H1 (cell line): ENCODE data around the gene BRI3BP. TPM values are rescaled to one million over a fixed set of nuclear protein-coding genes. Genes with fewer than 3 reads are reported as not detected.

Source experiments
- CTCF ChIA-PET: fragments of 300-600 bp; sonication (Branson Sonifier 250); formaldehyde crosslinking; loops from one replicate; lab custom pipeline; 2021; ENCODE audit not compliant: partially characterized antibody; lab: Charles Lee
- POLR2A ChIA-PET: fragments of 300-600 bp; sonication (Branson Sonifier 250); formaldehyde crosslinking; loops from one replicate; lab custom pipeline; 2021; ENCODE audit warnings: inconsistent platforms; ENCODE audit not compliant: partially characterized antibody; lab: Charles Lee
- DNase-seq, 2 experiments: peaks; one replicate each; pipeline versions ENCODE4 v3.0.0 to v3.0.0-alpha.2; 2010 to 2022; ENCODE audit warnings: low spot score in 2 of 2, low read depth in 1 of 2, mixed read lengths in 1 of 2
- FAIRE-seq: peaks from 2 replicates; lab custom pipeline; 2011; peaks lifted over from hg19 to GRCh38; lab: Jason Lieb, UNC
- H2AFZ ChIP-seq: 2 replicates; pipeline ENCODE4 v1.8.1; 2012; ENCODE audit warnings: low read length, inconsistent platforms
- H2AK5ac ChIP-seq: 2 replicates; pipeline ENCODE4 v1.6.1; 2013; ENCODE audit warnings: low read depth, low read length
- H2BK120ac ChIP-seq: replicated peaks from 2 replicates; pipeline ENCODE3; 2013; ENCODE audit warnings: low read depth, low read length, inconsistent platforms
- H2BK12ac ChIP-seq: 2 replicates; pipeline ENCODE4 v1.6.1; 2013; ENCODE audit warnings: low read depth, low read length
- H2BK15ac ChIP-seq: 2 replicates; pipeline ENCODE4 v1.6.1; 2013; ENCODE audit warnings: low read length
- H2BK20ac ChIP-seq: 2 replicates; pipeline ENCODE4 v1.6.1; 2013; ENCODE audit warnings: low read length
- H2BK5ac ChIP-seq: 2 replicates; pipeline ENCODE4 v1.6.1; 2013; ENCODE audit warnings: low read depth, low read length
- H3K14ac ChIP-seq: 2 replicates; pipeline ENCODE4 v1.6.1; 2013; ENCODE audit warnings: inconsistent platforms; ENCODE audit not compliant: insufficient read length
- H3K18ac ChIP-seq: 2 replicates; pipeline ENCODE4 v1.6.1; 2013; ENCODE audit warnings: low read length; ENCODE audit errors: extremely low read depth
- H3K23ac ChIP-seq: 2 replicates; pipeline ENCODE4 v1.6.1; 2013; ENCODE audit warnings: inconsistent platforms; ENCODE audit not compliant: insufficient read length
- H3K23me2 ChIP-seq: 2 replicates; pipeline ENCODE4 v1.6.1; 2013; ENCODE audit warnings: low read depth, low read length
- H3K27ac ChIP-seq: 2 replicates; pipeline ENCODE4 v1.6.1; 2011; ENCODE audit warnings: low read depth, low read length, inconsistent platforms
- H3K27me3 ChIP-seq, 4 experiments: replicated peaks in 1 of 4; 1 replicate in 1 of 4; 2 replicates in 3 of 4; pipeline versions ENCODE4 v1.6.1 to v1.8.1; 2011 to 2013; ENCODE audit warnings: low read length in 3 of 4, mild to moderate bottlenecking in 3 of 4, inconsistent platforms in 2 of 4, mixed read lengths in 2 of 4, moderate library complexity in 1 of 4; ENCODE audit not compliant: control insufficient read depth in 3 of 4, insufficient read depth in 3 of 4; ENCODE audit errors: extremely low read depth in 1 of 4
- H3K36me3 ChIP-seq, 4 experiments: 2 replicates each; pipeline versions ENCODE4 v1.6.1 to v1.8.1; 2011 to 2013; ENCODE audit warnings: mild to moderate bottlenecking in 4 of 4, low read length in 3 of 4, moderate library complexity in 2 of 4, control low read depth in 1 of 4, inconsistent platforms in 1 of 4; ENCODE audit not compliant: insufficient read depth in 4 of 4, control insufficient read depth in 2 of 4
- H3K4ac ChIP-seq: replicated peaks from 2 replicates; pipeline ENCODE3; 2013; ENCODE audit warnings: low read length, low read depth, mixed read lengths, inconsistent platforms; ENCODE audit not compliant: insufficient read length
- H3K4me1 ChIP-seq, 4 experiments: replicated peaks in 1 of 4; 1 replicate in 1 of 4; 2 replicates in 3 of 4; pipeline versions ENCODE4 v1.6.1 to v1.8.1; 2011 to 2013; ENCODE audit warnings: low read length in 3 of 4, inconsistent platforms in 2 of 4, mixed read lengths in 1 of 4; ENCODE audit not compliant: insufficient read depth in 4 of 4, control insufficient read depth in 3 of 4
- H3K4me2 ChIP-seq, 2 experiments: 2 replicates each; pipeline versions ENCODE4 v1.6.1 to v1.8.1; 2011 to 2013; ENCODE audit warnings: low read depth in 2 of 2, low read length in 2 of 2, control low read depth in 1 of 2, inconsistent platforms in 1 of 2, mild to moderate bottlenecking in 1 of 2; ENCODE audit not compliant: insufficient read depth in 1 of 2
- H3K4me3 ChIP-seq, 4 experiments: fragments of 200-600, 300-600 bp in 1 of 4; sonication (generic), shearing (Covaris generic), sonication (Bioruptor Twin) in 1 of 4; 2 replicates each; pipeline versions ENCODE4 v1.5.1 to v1.8.1; 2011 to 2016; ENCODE audit warnings: low read length in 4 of 4, low read depth in 3 of 4, control low read depth in 2 of 4, inconsistent platforms in 2 of 4, mild to moderate bottlenecking in 2 of 4, mixed read lengths in 1 of 4, moderate library complexity in 1 of 4; ENCODE audit not compliant: insufficient read depth in 2 of 4; ENCODE audit errors: extremely low read depth in 1 of 4
- H3K56ac ChIP-seq: replicated peaks from 2 replicates; pipeline ENCODE3; 2013; ENCODE audit warnings: low read depth, mild to moderate bottlenecking, mixed read lengths, low read length, inconsistent platforms; ENCODE audit not compliant: insufficient read length
- H3K79me1 ChIP-seq: 2 replicates; pipeline ENCODE4 v1.6.1; 2013; ENCODE audit warnings: low read depth, low read length, control low read depth
- H3K79me2 ChIP-seq, 2 experiments: 2 replicates each; pipeline versions ENCODE4 v1.6.1 to v1.8.1; 2012 to 2013; ENCODE audit warnings: low read length in 2 of 2, mild to moderate bottlenecking in 2 of 2, inconsistent platforms in 1 of 2; ENCODE audit not compliant: insufficient read depth in 2 of 2, control insufficient read depth in 1 of 2
- H3K9ac ChIP-seq, 4 experiments: replicated peaks in 1 of 4; 1 replicate in 1 of 4; 2 replicates in 3 of 4; pipeline versions ENCODE4 v1.6.1 to v1.8.1; 2011 to 2013; ENCODE audit warnings: low read depth in 3 of 4, low read length in 3 of 4, control low read depth in 2 of 4, mild to moderate bottlenecking in 2 of 4, moderate library complexity in 2 of 4, inconsistent platforms in 1 of 4; ENCODE audit errors: extremely low read depth in 1 of 4
- H3K9me3 ChIP-seq, 2 experiments: 2 replicates each; pipeline versions ENCODE4 v1.6.1 to v1.8.1; 2012 to 2013; ENCODE audit warnings: mild to moderate bottlenecking in 2 of 2, moderate library complexity in 2 of 2, control low read depth in 1 of 2, inconsistent platforms in 1 of 2, low read depth in 1 of 2, low read length in 1 of 2, mixed read lengths in 1 of 2; ENCODE audit not compliant: insufficient read depth in 2 of 2
- H4K20me1 ChIP-seq, 2 experiments: replicated peaks in 1 of 2; 2 replicates each; pipeline versions ENCODE3 to v1.8.1; 2011 to 2013; ENCODE audit warnings: inconsistent platforms in 2 of 2, low read length in 2 of 2, mild to moderate bottlenecking in 1 of 2; ENCODE audit not compliant: insufficient read depth in 2 of 2, control insufficient read depth in 1 of 2
- H4K5ac ChIP-seq: 2 replicates; pipeline ENCODE4 v1.6.1; 2013; ENCODE audit warnings: low read length, low read depth, mixed read lengths, inconsistent platforms; ENCODE audit not compliant: insufficient read length
- H4K8ac ChIP-seq: 2 replicates; pipeline ENCODE4 v1.8.0; 2013; ENCODE audit warnings: mild to moderate bottlenecking, moderate library complexity, low read length, inconsistent platforms; ENCODE audit not compliant: insufficient read depth; ENCODE audit errors: extremely low read depth
- H4K91ac ChIP-seq: replicated peaks from 2 replicates; pipeline ENCODE3; 2013; ENCODE audit warnings: low read length, mixed read lengths, inconsistent platforms; ENCODE audit not compliant: insufficient read length
- BACH1 ChIP-seq: IDR thresholded peaks from 2 replicates; pipeline ENCODE4 v1.6.1; 2012; ENCODE audit warnings: low read length, improper control_type of control experiment
- EP300 ChIP-seq, 2 experiments: IDR thresholded peaks; 1 replicate in 1 of 2; 2 replicates in 1 of 2; pipeline ENCODE4 v1.6.1; 2011 to 2012; ENCODE audit warnings: low read depth in 2 of 2, low read length in 2 of 2, mild to moderate bottlenecking in 2 of 2, borderline replicate concordance in 1 of 2, inconsistent platforms in 1 of 2, moderate library complexity in 1 of 2
- HDAC6 ChIP-seq: IDR thresholded peaks from one replicate; pipeline ENCODE4 v1.7.1; 2012; ENCODE audit warnings: low read depth, mild to moderate bottlenecking, inconsistent platforms, low read length, moderate library complexity
- KDM5A ChIP-seq: fragments of 200-600 bp; IDR thresholded peaks from 2 replicates; pipeline ENCODE4 v1.7.1; 2012; ENCODE audit warnings: mild to moderate bottlenecking, low read length, inconsistent platforms, mixed read lengths
- MAFK ChIP-seq: IDR thresholded peaks from 2 replicates; pipeline ENCODE4 v1.6.1; 2012; ENCODE audit warnings: low read depth, mild to moderate bottlenecking, improper control_type of control experiment, low read length
- PHF8 ChIP-seq: fragments of 200-600 bp; sonication (generic); conservative IDR thresholded peaks from 2 replicates; pipeline ENCODE4 v1.7.1; 2012; ENCODE audit warnings: low read depth, mild to moderate bottlenecking, inconsistent platforms, low read length, moderate library complexity
- POU5F1 ChIP-seq: IDR thresholded peaks from 2 replicates; pipeline ENCODE4 v1.6.1; 2011; ENCODE audit warnings: low read depth, mild to moderate bottlenecking, low read length, moderate library complexity
- TAF1 ChIP-seq: IDR thresholded peaks from 2 replicates; pipeline ENCODE4 v1.6.1; 2011; ENCODE audit warnings: mild to moderate bottlenecking, low read depth, low read length
- WGBS, 2 experiments: shearing (Covaris generic) in 1 of 2; methylation state at CpG; one replicate each; pipeline versions ENCODE4 v1.1.6 to v1.1.7; 2013 to 2015; ENCODE audit warnings: low lambda C conversion rate in 2 of 2, mixed read lengths in 2 of 2, inconsistent platforms in 1 of 2, low coverage in 1 of 2, missing lambda C conversion rate in 1 of 2; ENCODE audit not compliant: insufficient replicate concordance in 2 of 2, insufficient coverage in 1 of 2, insufficient read length in 1 of 2; ENCODE audit errors: extremely low coverage in 1 of 2, missing lambda C conversion rate in 1 of 2; 5-methylcytosine and 5-hydroxymethylcytosine counted together
- polyA plus RNA-seq, 7 experiments: library from polyadenylated mRNA; depleted of rRNA in 3 of 7; stranded (reverse) in 5 of 7; unstranded in 2 of 7; fragments of >200 nt in 5 of 7; fragments of 200-250 nt in 2 of 7; gene quantifications; 1 replicate in 5 of 7; 2 replicates in 1 of 7; 4 replicates in 1 of 7; pipeline versions ENCODE4 v1.2.1 to v1.2.3, GENCODE V29; 2011 to 2013; ENCODE audit warnings: missing spikeins in 2 of 7, mixed read lengths in 2 of 7
- total RNA-seq: library from RNA; stranded (reverse); fragmentation: NEBNext Ultra II Directional; extraction: Animal tissue kit (Norgen Biotek cat#: 25700); gene quantifications from 2 replicates; pipeline ENCODE4 v1.2.1, GENCODE V29; 2021

BRI3BP gene
- total and polyA plus RNA-seq, 2 of the 8 experiments (the other 6 are each of a cell fraction or from before 2014, with no cell fraction given): 5.4 to 14.2 TPM

DNA sequence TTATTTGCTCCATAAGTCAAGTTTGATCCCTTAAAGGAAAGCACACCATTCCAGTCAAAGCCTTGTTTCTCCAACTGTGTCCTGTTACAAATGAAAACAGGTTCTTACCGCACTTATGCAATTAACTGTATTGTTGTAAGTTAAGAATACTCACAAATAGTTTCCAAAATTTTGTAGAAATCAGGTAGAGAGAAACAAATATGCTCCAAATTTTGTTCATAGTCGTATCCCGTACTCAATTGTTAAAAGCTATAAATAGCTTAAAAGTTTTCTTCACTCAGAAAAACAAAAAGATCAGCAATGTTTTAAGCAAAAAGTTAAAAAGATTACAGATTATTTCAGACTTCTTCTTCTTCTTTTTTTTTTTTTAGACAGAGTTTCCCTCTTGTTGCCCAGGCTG lies 67.8 kb downstream of the BRI3BP start:
- H3K4me3 ChIP-seq: no peak overlapping the region
- H3K79me2 ChIP-seq: peaks cover 0 to 7% of the 10 kb centered on the region in 2 experiments; a peak in 1 of 4 replicates
- POLR2A ChIA-PET: interaction anchor here (2.0 kb wide), 1 partner anchor 12 kb away, joined by 6 read pairs; no protein-coding TSS in a partner anchor
- no peak overlapping the region for H3K18ac ChIP-seq
- FAIRE-seq: no peak
- no peaks in the 10 kb centered on the region for H3K79me1 ChIP-seq
- 95% methylated on average over 3 of the region's 3 CpGs; no CpG with 5 or more reads in 1 of the 2 experiments for WGBS, 2 experiments
- peaks cover 0 to 2% of the 10 kb centered on the region in 2 experiments for H4K20me1 ChIP-seq
- H2AFZ ChIP-seq: no peak overlapping the region
- H2BK15ac ChIP-seq: no peak overlapping the region
- H3K4me2 ChIP-seq: no peak overlapping the region
- H3K9me3 ChIP-seq: peaks cover 2 to 4% of the 10 kb centered on the region in 2 experiments; a peak in 2 of 4 replicates
- H3K23ac ChIP-seq: no peak overlapping the region
- H2AK5ac ChIP-seq: no peak overlapping the region
- no peak overlapping the region for H2BK12ac ChIP-seq
- H4K8ac ChIP-seq: no peak overlapping the region
- no peak overlapping the region for H3K14ac ChIP-seq
- no peak overlapping the region for H2BK120ac ChIP-seq
- peaks cover 4 to 14% (median 9%) of the 10 kb centered on the region in 4 experiments for H3K4me1 ChIP-seq
- H3K56ac ChIP-seq: no peak overlapping the region
- no peak overlapping the region for H4K5ac ChIP-seq
- no peak overlapping the region for H3K4ac ChIP-seq
- no peak overlapping the region for H2BK20ac ChIP-seq
- no peak for DNase-seq
- H2BK5ac ChIP-seq: no peak overlapping the region
- no peak overlapping the region for H4K91ac ChIP-seq
- no peak overlapping the region for H3K27ac ChIP-seq
- H3K36me3 ChIP-seq: no peaks in the 10 kb centered on the region
- TF ChIP-seq HDAC6 (no peak), BACH1 (no peak), KDM5A (no peak), MAFK (no peak), EP300 (IDR thresholded peaks at IDR 0.05; ENCODE audit: borderline replicate concordance in 1 of 2, low read depth in 2 of 2, low read length in 2 of 2) (no peak), POU5F1 (no peak), TAF1 (no peak), PHF8 (no peak)
- H3K27me3 ChIP-seq: no peaks in the 10 kb centered on the region
- no peak overlapping the region for H3K9ac ChIP-seq
- CTCF ChIA-PET: interaction anchor here (0.6 kb wide), 1 partner anchor 24 kb away, joined by 3 read pairs; no protein-coding TSS in a partner anchor
- peaks cover 10% of the 10 kb centered on the region for H3K23me2 ChIP-seq
